Measurements from ENCODE around the gene BCKDK.

The BCKDK gene

DNA sequence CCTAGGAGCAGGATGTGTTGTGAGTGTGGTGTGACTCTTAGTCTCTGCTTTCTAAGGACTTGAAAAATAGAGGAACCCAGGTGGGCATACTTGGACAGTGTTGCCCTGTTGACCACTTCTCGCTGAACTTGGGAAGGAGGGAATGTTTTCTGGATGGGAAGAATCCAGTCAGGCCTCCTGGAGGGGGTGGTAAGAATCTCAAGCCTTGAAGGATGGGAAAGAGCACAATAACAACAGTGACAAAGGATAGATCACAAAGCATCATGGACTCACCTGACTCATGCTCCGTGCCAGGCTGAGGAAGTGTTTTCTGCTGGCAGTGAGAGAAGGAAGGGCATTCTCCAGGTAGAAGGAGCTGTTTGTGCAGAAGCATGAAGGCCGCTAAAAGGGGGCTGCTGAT is 17.7 kb downstream of the BCKDK start:
- H3K9me3 Mint-ChIP-seq = no peaks in the 10 kb centered on the region
- peaks cover 6% of the 10 kb centered on the region for H3K4me1 Mint-ChIP-seq
- H3K27ac Mint-ChIP-seq = peak overlapping the region in 1 of 2 donors; percentile 89
- DNase-seq = no peak
- H3K27me3 Mint-ChIP-seq = no peaks in the 10 kb centered on the region
- no peak overlapping the region for H3K4me3 Mint-ChIP-seq
- no peak for ATAC-seq

DNA sequence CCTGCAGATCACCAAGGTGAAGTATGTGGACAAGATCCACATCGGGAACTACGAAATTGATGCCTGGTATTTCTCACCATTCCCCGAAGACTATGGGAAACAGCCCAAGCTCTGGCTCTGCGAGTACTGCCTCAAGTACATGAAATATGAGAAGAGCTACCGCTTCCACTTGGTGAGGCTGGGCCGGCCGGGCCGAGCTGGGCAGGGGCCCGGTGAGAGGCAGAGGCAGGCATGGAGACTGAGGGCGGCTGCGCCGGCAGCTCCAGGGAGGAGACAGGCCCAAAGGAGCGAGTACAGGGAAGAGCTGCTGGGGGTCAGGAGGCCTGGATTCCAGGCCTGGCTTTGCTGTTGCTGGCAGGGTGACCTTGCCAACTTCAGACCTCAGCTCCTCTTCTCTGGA is 19.0 kb downstream of the BCKDK start:
- no peak for DNase-seq
- ATAC-seq = no peak
- H3K27me3 Mint-ChIP-seq = no peaks in the 10 kb centered on the region
- peaks cover 6% of the 10 kb centered on the region for H3K4me1 Mint-ChIP-seq
- peak overlapping the region in 1 of 2 donors; percentile 34 for H3K27ac Mint-ChIP-seq
- no peaks in the 10 kb centered on the region for H3K9me3 Mint-ChIP-seq
- H3K4me3 Mint-ChIP-seq = no peak overlapping the region

- ATAC-seq = no peak
- Mint-ChIP-seq H3K4me3 (no peak overlapping the region), H3K27ac (peak overlapping the region; percentile 6 to 27)
Observed at GRCh38 chr16:31128711-31129567, 20.8 kb downstream of the BCKDK start.

DNA sequence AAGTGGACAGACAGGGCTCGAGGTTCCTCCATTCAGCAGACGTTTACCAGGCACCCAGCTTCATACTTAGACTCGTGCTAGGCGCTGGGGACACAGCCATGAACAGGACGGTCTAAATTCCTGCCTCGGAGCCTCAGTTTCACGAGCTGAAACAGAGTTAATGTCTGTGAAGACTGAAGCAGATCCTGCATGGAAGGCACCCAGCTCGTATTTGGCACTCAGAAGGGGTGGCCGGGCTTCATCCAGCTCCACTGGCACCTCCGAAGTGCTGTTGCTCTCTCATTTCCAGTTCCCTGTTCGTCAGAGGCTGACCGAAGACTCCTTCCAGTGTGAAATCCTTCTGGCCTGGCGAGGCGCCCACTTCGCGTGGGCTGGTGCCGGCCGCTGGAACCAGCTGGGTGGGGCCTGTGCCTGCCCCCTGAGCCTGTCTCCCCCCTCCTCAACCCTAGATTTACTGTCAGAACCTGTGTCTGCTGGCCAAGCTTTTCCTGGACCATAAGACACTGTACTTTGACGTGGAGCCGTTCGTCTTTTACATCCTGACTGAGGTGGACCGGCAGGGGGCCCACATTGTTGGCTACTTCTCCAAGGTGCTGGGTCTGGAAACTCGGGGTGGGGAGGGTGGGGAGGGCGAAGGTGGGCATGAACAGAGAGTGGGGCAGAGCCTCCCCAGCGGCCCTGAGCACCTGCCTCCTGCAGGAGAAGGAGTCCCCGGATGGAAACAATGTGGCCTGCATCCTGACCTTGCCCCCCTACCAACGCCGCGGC is 21.6 kb downstream of the BCKDK start:
- ATAC-seq (no peak), DNase-seq (no peak)
- Mint-ChIP-seq H3K27ac (no peak overlapping the region), H3K9me3 (no peaks in the 10 kb centered on the region), H3K4me3 (no peak overlapping the region), H3K4me1 (peaks cover 6% of the 10 kb centered on the region), H3K27me3 (no peaks in the 10 kb centered on the region)

More at GRCh38 chr16:31128711-31129567, 20.8 kb downstream of the BCKDK start:
- H3K27me3 Mint-ChIP-seq = no peaks in the 10 kb centered on the region
- no peak for DNase-seq
- H3K4me1 Mint-ChIP-seq = peaks cover 6% of the 10 kb centered on the region
- no peaks in the 10 kb centered on the region for H3K9me3 Mint-ChIP-seq

DNA sequence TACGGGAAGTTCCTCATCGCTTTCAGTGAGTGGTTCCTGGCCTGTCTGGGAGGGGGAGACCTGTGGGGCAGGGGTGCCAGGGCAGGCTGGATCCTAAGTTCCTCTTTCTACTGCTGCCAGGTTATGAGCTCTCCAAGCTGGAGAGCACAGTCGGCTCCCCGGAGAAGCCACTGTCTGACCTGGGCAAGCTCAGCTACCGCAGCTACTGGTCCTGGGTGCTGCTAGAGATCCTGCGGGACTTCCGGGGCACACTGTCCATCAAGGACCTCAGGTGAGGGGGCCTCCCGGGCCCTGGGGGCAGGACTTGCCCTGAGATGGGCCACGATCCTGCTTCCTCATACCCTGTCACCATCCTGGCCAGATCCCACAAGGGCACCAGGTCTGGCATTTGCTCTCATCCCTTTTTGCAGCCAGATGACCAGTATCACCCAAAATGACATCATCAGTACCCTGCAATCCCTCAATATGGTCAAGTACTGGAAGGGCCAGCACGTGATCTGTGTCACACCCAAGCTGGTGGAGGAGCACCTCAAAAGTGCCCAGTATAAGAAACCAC is 22.2 kb downstream of the BCKDK start:
- H3K27ac Mint-ChIP-seq = no peak overlapping the region
- no peaks in the 10 kb centered on the region for H3K27me3 Mint-ChIP-seq
- peaks cover 6% of the 10 kb centered on the region for H3K4me1 Mint-ChIP-seq
- H3K9me3 Mint-ChIP-seq = no peaks in the 10 kb centered on the region
- no peak overlapping the region for H3K4me3 Mint-ChIP-seq
- no peak for ATAC-seq
- DNase-seq = no peak

DNA sequence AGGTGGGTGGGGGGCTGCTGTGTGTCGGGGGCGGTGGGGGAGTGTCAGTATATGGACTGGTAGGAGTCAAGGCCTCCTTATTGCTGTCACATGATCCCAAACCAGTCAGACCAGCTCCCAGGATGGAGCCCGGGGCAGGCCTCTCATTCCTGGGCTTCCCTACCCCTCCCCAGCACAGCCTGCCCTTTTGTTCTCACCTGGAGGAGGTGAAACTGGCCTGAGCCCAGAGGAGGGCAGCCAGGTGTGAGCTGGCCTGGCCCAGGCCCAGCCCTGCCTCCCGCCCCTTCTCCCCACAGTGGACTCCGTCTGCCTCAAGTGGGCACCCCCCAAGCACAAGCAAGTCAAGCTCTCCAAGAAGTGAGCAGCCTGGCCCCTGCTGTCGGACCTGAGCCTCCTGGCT is 22.7 kb downstream of the BCKDK start:
- Mint-ChIP-seq H3K4me3 (no peak overlapping the region), H3K9me3 (no peaks in the 10 kb centered on the region)

DNA sequence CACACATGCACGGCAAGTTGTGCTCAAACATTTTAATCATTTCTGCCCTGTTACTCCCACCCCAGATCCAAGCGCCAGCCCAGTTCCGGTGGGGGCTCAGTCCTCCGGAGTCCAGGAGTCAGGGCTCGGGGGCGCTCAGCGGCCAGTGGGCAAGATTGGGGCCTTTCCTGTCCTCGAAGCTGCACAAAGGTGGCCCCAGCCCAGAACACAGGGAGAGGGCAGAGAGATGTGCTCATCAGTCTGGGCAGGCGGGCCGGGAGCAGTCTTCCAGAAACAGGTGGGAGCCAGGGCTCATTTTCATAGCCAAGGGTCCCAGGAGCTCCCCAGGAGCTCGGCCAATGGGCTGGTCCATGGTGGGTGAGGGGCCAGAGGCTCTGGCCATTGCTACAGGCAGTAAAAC is 23.2 kb downstream of the BCKDK start:
- ATAC-seq (no peak), DNase-seq (no peak)
- H3K4me3 Mint-ChIP-seq = no peak overlapping the region
- peaks cover 6% of the 10 kb centered on the region for H3K4me1 Mint-ChIP-seq
- H3K27me3 Mint-ChIP-seq = no peaks in the 10 kb centered on the region
- no peaks in the 10 kb centered on the region for H3K9me3 Mint-ChIP-seq
- no peak overlapping the region for H3K27ac Mint-ChIP-seq

More for the DNA sequence above, 22.7 kb downstream of the BCKDK start:
- no peak for DNase-seq
- Mint-ChIP-seq H3K27me3 (no peaks in the 10 kb centered on the region), H3K4me1 (peaks cover 6% of the 10 kb centered on the region), H3K27ac (peak overlapping the region in 1 of 2 donors; percentile 59)
- ATAC-seq = no peak

GRCh38 chr16:31131841-31132271 is 23.7 kb downstream of the BCKDK start:
- ATAC-seq = no peak
- peaks cover 6% of the 10 kb centered on the region for H3K4me1 Mint-ChIP-seq
- peak overlapping the region in 1 of 2 donors; percentile 74 for H3K27ac Mint-ChIP-seq

GRCh38 chr16:31132303-31132979 is 24.3 kb downstream of the BCKDK start:
- no peak for DNase-seq
- ATAC-seq = no peak
- Mint-ChIP-seq H3K27me3 (no peaks in the 10 kb centered on the region), H3K4me3 (no peak overlapping the region), H3K27ac (peak overlapping the region in 1 of 2 donors; percentile 78), H3K4me1 (peaks cover 6% of the 10 kb centered on the region), H3K9me3 (no peaks in the 10 kb centered on the region)

More at GRCh38 chr16:31131841-31132271, 23.7 kb downstream of the BCKDK start:
- DNase-seq = no peak
- no peaks in the 10 kb centered on the region for H3K9me3 Mint-ChIP-seq
- H3K27me3 Mint-ChIP-seq = no peaks in the 10 kb centered on the region
- no peak overlapping the region for H3K4me3 Mint-ChIP-seq

DNA sequence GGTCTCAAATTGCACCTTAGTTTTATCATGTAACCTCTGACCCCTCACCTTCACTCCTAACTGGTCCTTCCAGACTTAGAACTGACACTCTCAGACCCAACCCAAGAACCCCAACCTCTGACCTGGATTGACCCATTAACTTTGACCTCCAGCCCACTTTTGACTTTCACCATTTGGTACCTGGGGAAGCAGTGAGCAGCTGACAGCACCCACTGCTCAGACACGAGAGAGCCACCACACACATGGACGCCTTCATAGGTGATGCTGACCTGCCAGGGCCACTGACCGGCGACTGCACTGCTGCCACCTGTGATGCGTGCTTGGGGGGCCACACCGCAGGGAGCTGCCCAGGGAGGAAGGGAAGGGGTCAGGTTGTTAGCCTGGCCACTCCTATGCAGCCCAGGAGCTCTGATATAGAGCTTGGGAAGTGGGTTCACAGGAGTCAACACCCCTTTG is 24.9 kb downstream of the BCKDK start:
- peak overlapping the region in 1 of 2 donors; percentile 36 for H3K27ac Mint-ChIP-seq
- H3K9me3 Mint-ChIP-seq = no peaks in the 10 kb centered on the region
- no peak overlapping the region for H3K4me3 Mint-ChIP-seq
- no peaks in the 10 kb centered on the region for H3K27me3 Mint-ChIP-seq
- H3K4me1 Mint-ChIP-seq = peaks cover 6% of the 10 kb centered on the region
- DNase-seq (no peak), ATAC-seq (no peak)

GRCh38 chr16:31134091-31134571 is 25.9 kb downstream of the BCKDK start:
- Mint-ChIP-seq H3K4me3 (no peak overlapping the region), H3K9me3 (no peaks in the 10 kb centered on the region), H3K4me1 (no peaks in the 10 kb centered on the region), H3K27ac (no peak overlapping the region), H3K27me3 (no peaks in the 10 kb centered on the region)
- no peak for ATAC-seq
- DNase-seq = no peak

- ATAC-seq (peak; percentile 16), DNase-seq (no peak)
- H3K4me3 Mint-ChIP-seq = no peak overlapping the region
- H3K4me1 Mint-ChIP-seq = no peaks in the 10 kb centered on the region
- H3K9me3 Mint-ChIP-seq = no peaks in the 10 kb centered on the region
- H3K27ac Mint-ChIP-seq = no peak overlapping the region
- no peaks in the 10 kb centered on the region for H3K27me3 Mint-ChIP-seq
Observed at GRCh38 chr16:31134625-31135534, 26.7 kb downstream of the BCKDK start.

GRCh38 chr16:31135535-31136286 is 27.5 kb downstream of the BCKDK start, which contains the start of gene PRSS8:
Gene PRSS8 (minus strand): TSS chr16:31135727. CDS start chr16:31135498, 229 bp downstream.
- Mint-ChIP-seq H3K27me3 (no peaks in the 10 kb centered on the region), H3K27ac (peak within 1 kb of the TSS in 1 of 2 donors; percentile 38), H3K4me3 (no peak within 1 kb of the TSS), H3K9me3 (no peaks in the 10 kb centered on the region), H3K4me1 (peaks cover 1% of the 10 kb centered on the region)
- ATAC-seq (no peak), DNase-seq (no peak)

- H3K27me3 Mint-ChIP-seq = no peaks in the 10 kb centered on the region
- no peaks in the 10 kb centered on the region for H3K9me3 Mint-ChIP-seq
- H3K27ac Mint-ChIP-seq = peak overlapping the region in 1 of 2 donors; percentile 38
- H3K4me3 Mint-ChIP-seq = no peak overlapping the region
- H3K4me1 Mint-ChIP-seq = peaks cover 5% of the 10 kb centered on the region
- ATAC-seq = no peak
- no peak for DNase-seq
Observed at GRCh38 chr16:31136287-31136662, 28.1 kb downstream of the BCKDK start.

Measured in stimulated activated naive CD8-positive, alpha-beta T cell treated with anti-CD3 and anti-CD28 coated beads, Interleukin-15, amount 100 ng/mL, for 72 hours (primary cell).